HPDE6-E6E7 (cell line): ENCODE data around the gene INSC.

Experiments
- DNase-seq: peaks from one replicate; pipeline ENCODE4 v3.0.0; 2011; ENCODE audit warnings: missing footprints; ENCODE audit errors: extremely low spot score

The INSC gene

DNA sequence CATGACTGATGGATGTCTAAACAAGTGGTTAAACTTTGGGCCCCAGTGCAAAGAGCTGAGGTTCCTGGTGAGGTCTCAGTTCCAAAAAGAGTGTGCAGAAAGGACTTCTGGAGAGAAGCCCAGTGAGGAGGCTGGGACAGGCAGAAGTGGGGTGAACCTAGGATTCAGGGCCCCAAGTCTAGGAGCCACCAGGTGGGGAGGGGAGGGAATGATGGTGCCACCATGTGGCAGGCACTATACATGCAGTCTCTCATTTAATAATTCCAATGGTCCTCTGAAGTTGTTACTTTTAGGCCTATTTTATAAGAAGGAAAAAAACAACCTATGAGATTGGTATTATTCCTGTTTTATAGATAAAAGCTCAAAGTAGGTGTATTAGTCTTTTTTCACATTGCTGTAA is 102.0 kb downstream of the INSC start:
- peak; percentile 14 for DNase-seq

DNA sequence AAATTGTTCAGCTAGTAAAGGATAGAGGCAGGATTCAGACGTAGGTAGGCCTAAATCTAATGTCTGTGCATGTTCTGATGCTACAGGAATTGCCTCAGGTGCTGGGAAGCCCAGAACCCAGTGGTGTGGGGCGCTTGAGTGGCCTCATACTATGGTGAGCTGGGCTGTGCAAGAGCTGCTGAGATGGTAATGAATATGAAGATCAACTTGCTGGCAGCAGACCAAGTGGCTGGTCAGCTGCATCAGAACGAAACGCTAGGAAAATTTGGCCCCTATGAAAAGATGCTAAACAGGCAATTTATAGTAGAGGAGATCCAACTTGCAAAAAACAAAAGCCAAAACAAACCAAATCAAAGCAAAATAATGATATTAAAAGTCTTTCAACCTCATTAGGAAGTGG is 102.7 kb downstream of the INSC start:
- DNase-seq, result no peak

DNA sequence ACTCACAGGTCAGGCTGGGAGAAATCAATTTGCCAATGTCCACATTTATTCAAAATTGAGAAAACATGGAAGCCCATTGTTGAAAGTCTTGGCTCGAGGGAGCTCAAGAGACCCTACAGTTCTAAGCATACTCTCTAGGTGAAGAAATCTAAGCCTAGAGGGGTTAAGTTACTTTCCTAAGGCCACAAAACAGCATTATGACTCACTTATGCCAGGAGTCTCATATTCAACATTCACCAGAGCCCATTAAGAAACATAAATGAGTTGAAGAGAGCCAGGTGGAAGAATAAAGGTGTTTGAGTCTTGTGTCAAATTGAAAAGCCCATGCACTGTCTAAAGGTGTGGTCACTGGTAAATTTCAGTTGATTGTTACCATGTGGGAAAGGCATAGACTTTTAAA is 108.1 kb downstream of the INSC start:
- no peak for DNase-seq

DNA sequence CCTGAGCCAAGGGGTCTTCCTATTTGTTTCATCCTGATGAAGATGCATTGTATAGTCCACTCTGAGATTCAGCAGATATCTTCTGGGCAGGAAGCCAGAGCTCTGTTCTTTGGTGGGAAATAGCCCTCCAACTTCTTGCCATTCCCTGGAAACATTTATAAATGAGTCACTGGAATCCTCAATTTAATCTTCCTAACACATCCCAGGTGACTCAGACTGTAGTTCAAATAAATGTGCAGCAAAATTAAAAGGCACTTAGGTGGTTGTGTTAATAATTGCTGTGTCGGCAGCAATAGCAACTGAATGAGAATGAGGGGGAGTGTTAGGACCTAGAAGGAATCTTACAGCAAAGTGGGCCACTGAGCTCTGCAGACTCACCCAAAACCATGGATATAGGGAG is 108.6 kb downstream of the INSC start:
- DNase-seq, result no peak

DNA sequence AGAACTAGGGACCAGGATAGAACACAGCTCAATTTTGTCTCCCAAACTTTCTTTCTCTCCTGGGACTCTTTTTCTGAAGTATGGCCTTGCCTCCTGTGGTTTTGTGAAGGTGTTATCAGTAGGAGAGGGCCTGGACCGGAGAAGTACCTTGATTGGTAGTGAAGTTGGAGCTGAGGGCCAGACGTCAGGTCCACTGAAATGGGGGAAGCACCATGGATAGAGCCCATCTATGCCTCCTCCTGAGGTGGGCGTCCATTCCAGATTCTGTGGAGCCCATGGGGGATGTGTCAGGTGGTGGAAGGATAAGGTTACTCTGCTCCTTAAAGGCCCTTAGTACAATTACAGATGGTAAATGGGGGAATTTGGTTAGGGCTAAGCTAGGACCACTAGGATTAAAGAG is 109.7 kb downstream of the INSC start:
- no peak for DNase-seq

DNA sequence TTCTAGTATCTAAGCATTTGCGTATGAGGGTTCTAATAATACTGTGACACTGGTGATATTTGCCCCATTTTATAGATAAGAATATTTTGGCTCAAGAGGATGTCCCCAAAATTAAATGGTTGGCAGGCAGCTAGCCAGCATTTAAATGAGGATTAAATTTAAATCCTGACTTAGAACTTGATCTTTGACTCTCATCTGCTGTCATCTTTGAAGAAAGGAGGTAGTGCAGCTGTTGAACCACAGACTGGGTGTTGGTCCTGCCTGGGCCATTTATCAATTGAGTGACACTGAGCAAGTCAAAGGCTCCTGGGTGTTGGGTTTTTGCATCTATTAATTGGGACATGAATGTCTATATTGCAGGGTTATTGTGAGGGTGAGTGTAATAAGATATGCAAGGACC is 112.3 kb downstream of the INSC start:
- no peak for DNase-seq

DNA sequence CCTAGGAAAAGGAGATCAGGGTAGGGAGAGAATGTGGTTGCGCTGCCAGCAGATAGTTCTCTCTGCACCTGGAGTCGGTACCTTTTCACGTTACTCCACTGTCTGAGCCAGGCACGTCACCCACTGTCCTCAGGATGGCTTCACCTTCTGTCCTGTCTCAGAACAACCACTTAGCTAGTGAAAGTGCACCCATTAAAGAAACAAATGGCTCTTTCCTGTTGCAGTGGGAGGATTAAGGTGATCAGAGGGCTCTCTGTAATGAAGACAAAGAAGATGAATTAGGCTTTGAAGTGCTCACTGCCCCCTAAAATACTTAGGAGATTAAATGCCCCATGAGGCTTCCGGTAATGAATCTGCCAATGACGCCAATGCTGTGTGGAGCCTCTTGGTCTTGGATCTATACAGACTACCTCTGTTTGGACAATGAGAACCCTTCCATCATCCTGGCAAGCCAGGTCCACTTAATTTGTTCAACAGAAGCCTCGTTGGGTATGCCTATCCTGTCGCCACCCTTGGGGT is 113.7 kb downstream of the INSC start:
- DNase-seq, result no peak

DNA sequence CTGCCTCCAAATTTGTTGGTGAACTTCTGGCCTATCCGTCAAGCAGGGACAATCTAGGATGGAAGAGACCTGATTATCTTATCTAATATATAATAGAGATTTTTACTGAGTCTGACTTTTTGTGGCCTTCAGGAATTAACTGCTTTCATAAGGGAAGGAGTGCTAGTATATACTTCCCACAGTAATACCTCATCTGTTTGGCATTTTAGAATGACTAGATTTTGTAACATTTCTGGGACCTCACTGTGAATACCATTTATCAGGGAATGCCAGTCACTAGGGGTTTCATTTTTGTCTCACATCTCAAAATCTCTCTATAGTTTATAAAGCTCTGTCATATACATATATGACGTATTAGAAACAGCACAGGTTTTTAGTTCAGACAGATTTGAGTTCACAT is 114.3 kb downstream of the INSC start:
- DNase-seq, result no peak

DNA sequence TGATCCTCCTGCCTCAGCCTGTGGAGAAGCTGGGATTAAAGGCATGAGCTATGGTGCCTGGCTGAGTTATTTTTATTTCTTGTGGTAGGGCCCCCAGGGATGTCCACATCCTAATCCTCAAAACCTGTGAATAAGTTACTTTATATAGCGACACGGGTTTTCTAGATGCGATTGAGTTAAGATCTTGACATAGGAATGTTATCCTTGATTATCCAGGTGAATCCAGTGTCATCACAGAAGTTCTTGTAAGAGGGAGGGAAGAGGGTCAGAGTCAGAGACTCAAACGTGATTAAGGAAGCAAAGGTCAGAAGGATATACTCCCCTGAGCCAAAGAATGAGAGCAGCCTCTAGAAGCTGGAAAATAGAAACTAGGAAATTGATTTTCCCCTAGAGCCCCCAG is 117.8 kb downstream of the INSC start:
- DNase-seq, result no peak

DNA sequence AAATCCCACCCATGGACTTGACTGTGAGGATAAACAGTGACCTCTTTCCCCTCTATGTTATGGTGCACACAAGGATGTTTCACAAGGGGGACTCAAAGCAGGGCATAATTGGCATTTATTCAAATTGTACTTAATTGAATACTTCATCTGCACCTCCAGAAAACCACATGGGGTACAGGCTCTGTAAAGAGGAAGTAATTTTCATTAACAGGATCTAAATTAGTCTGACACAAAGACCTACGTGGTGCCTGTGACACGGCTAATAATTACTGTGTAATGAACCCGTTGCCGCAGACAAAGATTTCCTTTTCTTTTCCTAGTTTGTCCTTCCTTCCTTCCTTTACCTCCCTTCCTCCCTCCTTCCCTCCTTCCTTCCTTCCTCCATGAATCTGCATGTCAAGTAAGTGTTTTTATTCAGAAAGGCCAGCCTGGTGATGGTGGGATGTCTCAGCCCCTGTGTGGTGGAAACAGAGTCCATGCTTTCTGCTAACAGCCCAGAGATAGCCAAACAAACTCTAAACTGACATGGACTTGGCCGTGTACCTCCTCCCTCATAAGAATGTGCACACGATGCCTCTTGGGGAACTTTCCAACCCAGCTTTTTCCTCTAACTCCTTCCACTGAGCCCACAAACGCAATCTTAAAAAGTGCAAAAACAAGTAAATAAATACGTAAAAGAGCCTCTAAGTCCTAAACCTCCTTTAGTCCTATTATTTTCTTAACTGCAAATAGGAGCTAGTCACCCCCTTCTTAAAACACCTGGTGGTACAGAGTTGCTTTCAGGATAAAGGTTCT is 118.8 kb downstream of the INSC start:
- no peak for DNase-seq

DNA sequence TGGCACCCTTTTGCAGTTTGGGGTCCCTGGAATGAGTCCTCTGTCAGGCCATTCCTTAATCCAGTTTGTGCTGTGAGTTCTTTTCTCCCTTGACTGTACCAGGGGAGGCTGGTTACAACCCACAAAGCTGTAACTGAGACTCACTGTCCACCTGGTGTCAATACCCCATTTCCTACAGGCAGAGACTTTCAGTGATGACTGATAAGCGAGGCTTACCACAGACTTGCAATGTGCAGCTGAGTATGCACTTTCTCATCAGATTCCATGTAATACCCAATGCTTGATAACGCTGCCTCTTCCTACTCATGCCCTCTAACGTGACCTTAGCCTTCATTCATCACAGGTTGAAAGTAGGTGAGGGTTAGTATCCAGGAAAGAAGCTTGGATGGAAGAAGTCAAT is 120.1 kb downstream of the INSC start:
- DNase-seq, result no peak

DNA sequence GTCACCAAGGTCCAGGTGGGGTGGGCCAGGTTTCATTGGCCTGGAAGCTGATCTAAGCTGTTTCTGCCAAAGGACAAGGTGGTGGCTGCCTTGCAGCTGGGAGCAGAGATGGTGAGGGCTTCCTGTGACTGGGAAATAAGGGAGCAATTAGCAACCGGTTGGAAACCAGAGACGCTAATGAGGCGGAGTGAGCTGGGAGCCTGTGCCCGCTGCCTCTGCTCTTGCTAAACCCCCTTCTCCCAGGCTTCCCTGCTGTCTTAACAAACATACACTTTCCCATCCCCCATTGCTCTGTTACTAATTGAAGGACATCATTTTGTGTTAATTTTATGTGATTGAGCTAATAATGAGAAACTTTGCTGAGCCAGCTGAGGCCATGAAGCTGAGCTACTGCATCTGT is 121.8 kb downstream of the INSC start:
- no peak for DNase-seq

DNA sequence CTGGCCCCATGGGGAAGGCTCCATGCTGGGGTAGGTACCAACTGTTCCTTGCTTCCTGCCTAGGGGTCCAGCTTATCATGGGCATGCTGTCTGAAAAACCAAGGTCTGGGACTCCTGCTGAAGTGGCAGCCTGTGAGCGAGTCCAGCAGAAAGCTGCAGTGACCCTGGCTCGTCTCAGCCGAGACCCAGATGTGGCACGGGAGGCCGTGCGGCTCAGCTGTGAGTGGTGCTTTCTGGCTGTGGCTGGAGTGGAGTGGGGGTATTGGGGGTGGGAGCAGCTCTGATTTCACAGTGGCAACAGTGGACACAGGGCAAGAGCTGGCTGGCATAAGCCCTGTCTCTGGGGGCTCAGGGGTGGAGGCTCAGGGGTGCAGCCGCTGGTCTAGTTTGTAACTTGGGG is 124.1 kb downstream of the INSC start:
- DNase-seq, result no peak

DNA sequence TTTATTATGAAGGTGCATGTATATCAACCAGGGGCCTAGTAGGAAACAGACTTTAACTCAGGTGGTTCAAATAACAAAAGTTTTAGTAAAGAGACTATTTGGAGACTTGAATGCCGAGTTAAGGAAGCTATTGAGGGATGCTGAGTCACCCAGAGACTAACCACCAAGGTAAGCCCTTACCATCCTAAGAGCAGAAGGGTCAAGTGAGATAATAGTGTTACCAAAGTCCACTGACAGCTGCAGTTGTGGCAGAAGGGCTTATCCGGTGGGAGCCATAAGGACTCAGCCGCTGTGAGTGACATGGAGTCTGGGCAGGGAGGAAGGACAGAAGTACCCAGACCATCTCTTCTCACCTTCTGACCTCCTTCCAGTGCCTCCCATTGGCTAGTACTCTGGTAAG is 134.0 kb downstream of the INSC start:
- DNase-seq, result no peak

DNA sequence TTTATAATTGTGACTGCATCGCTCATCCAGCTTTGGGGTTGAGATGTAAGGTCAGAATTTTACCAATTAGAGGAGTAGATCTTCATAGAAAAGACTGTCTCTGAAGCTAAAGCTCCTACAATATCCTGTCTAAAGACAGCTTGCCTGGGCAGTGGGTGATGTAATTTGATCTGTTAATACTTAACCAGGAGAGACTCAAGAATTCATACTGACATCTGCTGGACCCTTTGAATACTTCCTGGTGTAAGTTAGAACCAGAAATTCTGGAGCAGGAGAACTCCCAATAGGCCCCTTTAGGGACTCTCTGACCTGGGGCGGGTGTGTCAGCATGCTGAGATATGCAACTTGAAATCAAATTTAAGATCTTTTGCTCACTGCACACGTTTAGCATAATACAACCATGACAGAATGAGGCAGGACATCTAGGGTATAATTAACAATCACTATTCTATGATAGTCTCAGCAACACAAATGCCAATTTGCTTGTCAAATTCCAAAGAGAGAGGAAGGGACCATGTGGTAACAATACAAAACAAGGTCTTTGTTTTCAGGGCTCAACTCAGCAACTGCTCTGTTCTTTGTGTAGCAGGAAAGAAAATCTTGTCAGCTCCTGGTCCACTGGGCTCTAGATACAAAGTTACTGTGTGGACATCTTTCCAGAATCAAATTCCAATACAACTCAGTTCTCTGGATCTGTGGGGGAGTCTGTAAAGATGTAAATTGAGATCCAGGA is 143.9 kb downstream of the INSC start:
- peak; percentile 33 for DNase-seq

DNA sequence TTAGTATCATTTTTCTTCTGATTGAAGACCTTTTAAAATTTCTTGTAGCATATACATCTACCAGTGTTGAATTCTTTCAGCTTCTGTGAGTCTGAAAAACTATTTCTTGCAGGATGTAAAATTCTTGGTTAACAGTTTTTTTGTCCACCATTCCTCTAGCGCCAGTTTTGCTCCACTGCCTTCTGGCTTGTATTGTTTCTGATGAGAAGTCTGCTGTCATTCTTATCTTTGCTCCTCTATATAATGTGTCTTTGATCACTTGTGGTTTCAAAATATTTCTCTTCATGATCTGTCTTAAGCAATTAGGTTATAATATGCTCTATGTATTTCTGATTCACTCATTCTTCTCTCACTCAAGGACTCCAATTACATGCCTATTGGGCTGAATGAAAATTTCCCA is 152.3 kb downstream of the INSC start:
- no peak for DNase-seq

DNA sequence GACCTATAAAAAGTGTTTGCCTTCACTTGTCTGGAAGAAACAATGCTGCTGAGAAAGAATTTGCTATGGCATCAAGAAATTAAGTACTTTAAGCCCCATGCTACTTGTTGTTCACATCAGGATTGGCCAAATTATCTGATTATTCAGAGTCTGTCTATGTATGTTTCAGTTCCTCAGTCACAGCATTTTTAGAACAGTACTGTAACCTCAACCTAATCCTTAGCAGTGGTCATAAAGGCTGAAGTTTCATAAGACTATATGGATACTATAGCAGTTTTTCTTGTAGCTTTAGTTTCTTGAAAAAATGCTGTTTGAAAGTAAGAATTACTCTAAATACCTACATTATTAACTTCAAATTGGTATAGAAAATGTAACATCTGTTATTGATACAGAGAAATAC is 153.9 kb downstream of the INSC start:
- DNase-seq, result no peak

DNA sequence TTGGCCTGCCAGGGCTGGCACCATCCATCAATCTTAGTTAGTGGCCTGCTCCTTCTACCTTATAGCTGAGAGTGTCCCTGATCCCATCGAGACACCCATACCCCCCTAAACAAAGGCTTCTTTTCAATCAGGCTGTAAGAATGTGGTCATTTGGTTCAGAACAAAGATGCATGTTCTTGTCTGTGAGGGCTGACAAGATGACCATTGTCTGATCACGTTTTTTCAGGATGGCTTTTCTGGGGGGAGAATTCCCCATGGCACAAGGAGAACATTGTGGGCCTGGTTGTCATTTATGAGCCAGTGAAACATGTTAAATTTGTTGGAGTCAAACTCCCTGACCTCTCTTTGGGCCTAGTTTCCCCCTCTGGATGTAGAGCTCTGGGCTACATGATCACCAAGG is 160.4 kb downstream of the INSC start:
- DNase-seq, result no peak

DNA sequence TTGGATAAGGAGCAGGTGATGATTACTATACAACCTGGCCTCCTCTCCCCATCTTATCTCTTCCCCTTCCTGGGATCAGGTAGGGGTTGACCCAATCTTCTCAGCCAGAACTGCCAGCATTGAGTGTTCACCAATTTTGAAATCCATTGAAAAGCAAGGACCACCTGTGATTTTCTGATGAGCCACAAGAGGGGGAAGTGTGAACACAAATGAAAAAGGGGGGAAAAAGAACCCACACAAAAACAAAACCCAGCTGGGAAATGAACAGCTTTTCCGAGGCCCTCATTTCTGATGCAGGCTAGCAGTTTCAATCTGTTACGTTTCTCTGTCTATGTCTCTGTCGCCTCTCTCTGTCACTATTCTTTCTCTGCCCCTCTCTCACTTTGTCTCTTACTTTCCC is 161.9 kb downstream of the INSC start:
- DNase-seq, result no peak

DNA sequence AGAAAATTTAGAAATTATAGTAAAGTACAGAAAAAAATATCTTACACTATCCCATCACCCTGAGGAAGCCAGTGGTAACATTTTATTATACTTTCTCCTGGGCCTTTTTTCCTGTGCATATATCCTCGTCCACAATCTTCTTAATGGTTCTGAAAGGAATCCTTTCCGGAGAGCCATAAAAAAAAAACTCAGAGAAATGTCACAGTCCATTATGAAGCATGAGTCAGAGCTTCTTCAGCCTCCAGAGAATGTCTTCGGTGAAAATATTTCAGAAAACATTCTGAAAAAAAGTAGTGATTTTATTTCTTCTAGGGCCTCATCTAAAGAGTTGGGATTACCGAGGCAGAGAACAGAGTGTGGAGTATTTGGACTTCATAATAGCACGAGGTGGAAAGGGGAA is 163.4 kb downstream of the INSC start:
- DNase-seq, result no peak

DNA sequence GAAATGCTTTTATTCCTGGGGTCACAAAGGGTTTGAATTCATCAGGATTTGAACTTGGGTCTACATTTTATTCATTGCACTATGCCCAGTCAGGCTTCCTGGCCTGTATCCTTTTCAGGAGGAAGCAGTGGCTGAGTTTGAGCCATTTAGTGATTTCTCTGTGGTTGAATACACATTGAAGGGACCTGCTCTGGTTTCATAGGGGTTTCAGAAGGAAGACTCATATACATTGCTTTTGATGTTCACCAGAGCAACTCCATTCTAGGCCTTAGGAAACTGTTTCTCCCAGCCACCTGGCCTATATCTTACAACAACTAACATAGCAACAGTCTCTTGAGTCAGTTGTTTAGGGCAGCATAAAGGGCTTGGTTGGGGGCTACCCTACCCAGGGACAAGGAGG is 165.7 kb downstream of the INSC start:
- no peak for DNase-seq

DNA sequence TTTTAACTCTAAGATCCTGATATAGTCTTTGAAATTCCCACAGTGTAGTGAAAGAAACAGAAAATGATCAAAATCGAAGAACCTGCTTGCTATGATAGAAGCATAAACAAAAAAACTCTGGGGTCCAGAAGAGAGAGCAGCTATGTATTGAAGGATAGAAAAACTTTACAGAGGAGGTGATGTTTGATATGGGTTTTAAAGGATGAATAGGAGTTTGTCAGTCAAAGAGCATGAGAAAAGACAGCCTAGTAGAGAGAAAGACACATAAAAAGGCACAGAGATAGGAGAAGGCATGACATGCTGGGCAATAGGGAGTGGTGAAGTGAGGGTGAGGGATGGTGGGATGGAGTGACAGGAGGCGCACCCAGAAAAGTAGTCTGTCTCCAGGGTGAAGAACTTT is 168.0 kb downstream of the INSC start:
- no peak for DNase-seq

DNA sequence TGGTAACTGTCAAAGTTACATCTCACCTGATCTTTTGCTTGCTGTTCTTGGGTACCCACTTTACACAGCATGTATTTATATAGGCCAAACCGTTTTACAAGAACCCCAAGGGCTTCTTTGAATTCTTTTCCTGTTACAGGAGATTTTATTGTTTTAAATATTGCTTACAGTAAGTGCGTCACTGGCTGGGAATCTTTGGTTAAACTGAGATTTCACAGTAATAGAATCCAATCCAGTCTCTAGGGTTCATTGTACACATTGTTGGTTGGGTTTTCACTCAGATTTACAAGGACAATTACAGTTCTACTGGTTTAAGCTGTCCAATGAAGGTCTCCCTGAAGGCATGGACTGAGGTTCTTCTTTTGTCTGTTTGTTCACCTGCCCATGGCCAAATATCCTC is 171.7 kb downstream of the INSC start:
- DNase-seq, result no peak
